Naive thymus-derived CD8-positive, alpha-beta T cell (primary cell): ENCODE results near the gene PPP1R36. TPM values are rescaled to one million over a fixed set of nuclear protein-coding genes. Genes with fewer than 3 reads are reported as not detected.
"Not testable (repeated sequence)": the region's sequence is repeated elsewhere in the genome, so short reads cannot be mapped to it uniquely, and the experiment has no call there.

Experiments used
- ATAC-seq, 2 donors: fragments of 150-1000 bp; cut with Tn5 transposase in 1 of 2; sonication (Bioruptor Pico), chemical (Tn5 transposase) in 1 of 2; 1 replicate in 1 of 2; 2 replicates in 1 of 2; pipeline ENCODE4 v1.10.0; 2021; ENCODE audit warnings: mild to moderate bottlenecking in 2 of 2, moderate library complexity in 2 of 2
- POLR2A ChIA-PET: fragments of 350-600 bp; sonication (Branson Sonifier 250); formaldehyde crosslinking; loops from one replicate; lab custom pipeline; 2021; ENCODE audit warnings: antibody characterized with exemption; lab: Charles Lee
- DNase-seq, 10 donors: peaks; one replicate each; pipeline versions ENCODE4 v3.0.0 to v3.0.0-alpha.2; 2020 to 2022
- H3K27ac Mint-ChIP-seq, 10 donors: one replicate each; pipeline ENCODE4 v1.8.0; 2020 to 2022; ENCODE audit warnings: mild to moderate bottlenecking in 10 of 10, mixed read lengths in 10 of 10, moderate library complexity in 4 of 10, inconsistent platforms in 1 of 10
- H3K27me3 Mint-ChIP-seq, 5 donors: one replicate each; pipeline ENCODE4 v1.8.0; 2021 to 2022; ENCODE audit warnings: mixed read lengths in 5 of 5
- H3K36me3 Mint-ChIP-seq, 3 donors: one replicate each; pipeline ENCODE4 v1.8.0; 2020 to 2022; ENCODE audit warnings: mixed read lengths in 3 of 3, mild to moderate bottlenecking in 2 of 3, inconsistent platforms in 1 of 3
- H3K4me1 Mint-ChIP-seq, 4 donors: one replicate each; pipeline ENCODE4 v1.8.0; 2021 to 2022; ENCODE audit warnings: mixed read lengths in 4 of 4
- H3K4me3 Mint-ChIP-seq, 10 donors: one replicate each; pipeline ENCODE4 v1.8.0; 2020 to 2022; ENCODE audit warnings: mild to moderate bottlenecking in 10 of 10, mixed read lengths in 10 of 10, moderate library complexity in 6 of 10, inconsistent platforms in 1 of 10
- H3K9me3 Mint-ChIP-seq, 9 donors: one replicate each; pipeline ENCODE4 v1.8.0; 2020 to 2022; ENCODE audit warnings: mixed read lengths in 9 of 9, mild to moderate bottlenecking in 3 of 9, inconsistent platforms in 1 of 9, moderate library complexity in 1 of 9
- polyA plus RNA-seq, 3 donors: library from polyadenylated mRNA; unstranded; fragments of 300-500 nt; fragmentation: Illumina TruSeq; gene quantifications; one replicate each; pipeline ENCODE4 v1.2.3, GENCODE V29; 2021
- total RNA-seq, 8 experiments: library from RNA in 2 of 8; stranded (reverse) in 2 of 8; gene quantifications; one replicate each; pipeline ENCODE4 v1.2.3 and lab custom pipeline; 2021 to 2026

PPP1R36 gene
- total and polyA plus RNA-seq, 5 experiments from 2014 or later, result not detected

DNA sequence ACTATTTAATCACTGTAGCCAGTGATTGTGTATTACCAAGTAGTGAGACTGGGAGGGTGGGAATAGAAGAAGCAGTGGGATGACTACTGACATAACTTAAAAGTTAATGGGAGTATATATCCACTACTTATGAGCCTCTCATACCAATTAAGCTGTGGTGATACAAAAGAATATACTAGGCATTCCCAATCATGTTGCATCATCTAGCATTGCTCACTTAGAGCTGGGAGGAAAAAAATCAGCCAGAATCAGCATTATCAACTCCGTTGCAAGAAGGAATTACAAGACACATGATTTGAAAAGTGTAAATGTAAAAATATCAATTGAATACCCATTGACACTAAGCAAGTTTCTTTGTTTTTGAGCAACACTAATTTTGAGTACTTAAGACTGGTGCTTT is 745 bp upstream of the PPP1R36 start:
- Mint-ChIP-seq H3K4me1 (peaks cover 6 to 15% (median 13%) of the 10 kb centered on the region in 4 donors), H3K27ac (no peak overlapping the region), H3K36me3 (no peaks in the 10 kb centered on the region), H3K27me3 (peaks cover 0 to 15% (median 0%) of the 10 kb centered on the region in 5 donors), H3K4me3 (peak overlapping the region; percentile 41 to 84 (median 70)), H3K9me3 (no peaks in the 10 kb centered on the region)
- POLR2A ChIA-PET, result interaction anchor here (1.4 kb wide), 1 partner anchor 8 kb away, joined by 5 read pairs; the partner anchor contains the start of gene HSPA2
- DNase-seq (no peak), ATAC-seq (no peak)

DNA sequence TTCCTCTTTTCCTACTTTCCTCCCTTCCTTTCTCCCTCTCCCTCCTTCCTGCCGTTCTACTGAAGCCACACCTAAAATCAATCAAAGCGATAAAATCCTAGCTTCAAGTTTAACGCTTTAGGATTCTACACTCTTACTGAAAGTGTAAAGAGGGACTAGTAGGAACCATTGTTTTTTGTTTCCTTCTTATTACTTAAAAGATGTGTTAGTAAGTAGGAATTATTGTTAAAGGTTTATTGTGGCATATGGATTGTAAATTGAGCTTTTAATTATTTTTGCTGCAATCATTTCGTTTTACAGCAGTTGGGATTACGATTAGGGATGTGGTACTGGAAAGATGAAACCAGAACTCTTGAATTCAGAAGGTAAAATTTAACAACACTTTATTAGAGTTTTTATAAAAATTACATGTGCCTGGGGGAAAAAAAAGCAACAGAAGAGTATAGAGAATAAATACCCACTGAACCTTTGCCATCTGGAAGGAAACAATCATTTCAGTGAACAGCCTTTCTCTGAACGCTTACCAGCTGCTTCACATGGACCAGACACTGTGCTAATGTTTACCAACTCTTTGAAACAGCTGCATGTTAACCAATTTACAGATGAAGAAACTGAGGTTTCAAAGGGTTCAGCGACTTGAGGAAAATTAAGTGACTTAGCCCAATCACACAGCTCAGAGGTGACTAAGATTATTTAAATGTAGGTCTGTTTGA is 1.0 kb downstream of the PPP1R36 start:
- Mint-ChIP-seq H3K4me1 (peaks cover 6 to 15% (median 13%) of the 10 kb centered on the region in 4 donors), H3K27ac (peak overlapping the region in 6 of 10 donors; percentile 1 to 78 (median 48)), H3K9me3 (no peaks in the 10 kb centered on the region), H3K4me3 (peak overlapping the region; percentile 57 to 87 (median 82)), H3K27me3 (peaks cover 0 to 15% (median 0%) of the 10 kb centered on the region in 5 donors), H3K36me3 (no peaks in the 10 kb centered on the region)
- POLR2A ChIA-PET, result interaction anchor here (0.6 to 1.4 kb wide), 3 partner anchors 10 to 60 kb away, joined by 4 to 16 read pairs (median 4); partner anchors contain the start of gene HSPA2
- ATAC-seq (no peak), DNase-seq (no peak)

DNA sequence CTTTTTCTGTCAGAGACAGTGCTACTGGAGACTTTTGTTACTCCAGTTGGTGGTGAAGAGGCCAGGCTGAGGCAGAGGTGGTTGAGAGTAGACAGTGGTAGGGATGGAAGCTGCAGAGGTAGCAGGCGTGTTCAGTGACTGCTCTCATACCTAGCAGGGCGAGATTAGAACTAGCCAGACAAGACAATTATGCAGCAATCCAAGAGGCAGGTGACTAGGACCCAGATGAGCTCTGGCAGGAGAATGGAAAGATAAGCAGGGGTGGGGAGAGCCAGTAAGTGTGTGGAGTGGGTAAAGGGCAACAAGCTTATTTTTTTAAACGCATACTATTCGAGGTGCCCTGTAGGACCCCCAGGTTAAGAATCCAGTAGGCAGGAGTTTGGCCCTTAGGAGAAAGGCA is 4.8 kb downstream of the PPP1R36 start:
- ATAC-seq (no peak), DNase-seq (no peak)
- Mint-ChIP-seq H3K4me3 (no peak overlapping the region), H3K36me3 (no peaks in the 10 kb centered on the region), H3K9me3 (peaks cover 0 to 2% (median 0%) of the 10 kb centered on the region in 9 donors), H3K4me1 (peaks cover 3 to 9% (median 6%) of the 10 kb centered on the region in 4 donors), H3K27me3 (peaks cover 0 to 10% (median 0%) of the 10 kb centered on the region in 5 donors), H3K27ac (peak overlapping the region in 1 of 10 donors; percentile 1)
- POLR2A ChIA-PET, result no interaction called here

DNA sequence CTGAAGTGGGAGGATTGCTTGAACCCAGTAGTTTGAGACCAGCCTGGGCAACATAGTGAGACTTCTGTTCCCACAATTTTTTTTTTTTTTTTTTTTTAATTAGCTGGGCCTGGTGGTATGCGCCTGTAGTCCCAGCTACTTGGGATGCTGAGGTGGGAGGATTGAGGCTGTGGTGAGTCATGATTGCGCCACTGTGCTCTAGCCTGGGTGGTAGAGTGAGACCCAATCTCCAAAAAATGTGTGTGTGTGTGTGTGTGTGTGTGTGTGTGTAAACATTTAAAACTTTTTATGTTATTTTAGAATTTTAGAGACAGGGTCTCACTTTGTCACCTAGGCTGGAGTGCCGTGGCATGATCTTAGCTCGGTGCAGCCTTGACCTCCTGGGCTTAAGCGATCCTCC is 6.8 kb downstream of the PPP1R36 start:
- Mint-ChIP-seq H3K36me3 (no peaks in the 10 kb centered on the region), H3K27ac (no peak overlapping the region), H3K4me3 (no peak overlapping the region), H3K9me3 (peaks cover 0 to 2% (median 0%) of the 10 kb centered on the region in 9 donors), H3K27me3 (peaks cover 0 to 4% (median 0%) of the 10 kb centered on the region in 5 donors), H3K4me1 (peaks cover 0 to 9% (median 6%) of the 10 kb centered on the region in 4 donors)
- POLR2A ChIA-PET, result no interaction called here
- DNase-seq (no peak), ATAC-seq (no peak)

GRCh38 chr14:64558216-64558615 is 8.5 kb downstream of the PPP1R36 start:
- H3K36me3 Mint-ChIP-seq, POLR2A ChIA-PET, H3K4me3 Mint-ChIP-seq, DNase-seq, H3K27me3 Mint-ChIP-seq, H3K9me3 Mint-ChIP-seq, H3K27ac Mint-ChIP-seq, ATAC-seq: not testable (repeated sequence)
- H3K4me1 Mint-ChIP-seq, result peaks cover 0 to 13% (median 8%) of the 10 kb centered on the region in 4 donors

GRCh38 chr14:64561631-64562030 is 11.9 kb downstream of the PPP1R36 start:
- Mint-ChIP-seq H3K27me3 (peaks cover 0 to 3% (median 0%) of the 10 kb centered on the region in 5 donors), H3K4me3 (no peak overlapping the region), H3K27ac (no peak overlapping the region), H3K36me3 (no peaks in the 10 kb centered on the region), H3K9me3 (peaks cover 0 to 2% (median 0%) of the 10 kb centered on the region in 9 donors), H3K4me1 (peaks cover 0 to 13% (median 8%) of the 10 kb centered on the region in 4 donors)
- ATAC-seq, result no peak
- DNase-seq, result no peak
- POLR2A ChIA-PET, result no interaction called here

DNA sequence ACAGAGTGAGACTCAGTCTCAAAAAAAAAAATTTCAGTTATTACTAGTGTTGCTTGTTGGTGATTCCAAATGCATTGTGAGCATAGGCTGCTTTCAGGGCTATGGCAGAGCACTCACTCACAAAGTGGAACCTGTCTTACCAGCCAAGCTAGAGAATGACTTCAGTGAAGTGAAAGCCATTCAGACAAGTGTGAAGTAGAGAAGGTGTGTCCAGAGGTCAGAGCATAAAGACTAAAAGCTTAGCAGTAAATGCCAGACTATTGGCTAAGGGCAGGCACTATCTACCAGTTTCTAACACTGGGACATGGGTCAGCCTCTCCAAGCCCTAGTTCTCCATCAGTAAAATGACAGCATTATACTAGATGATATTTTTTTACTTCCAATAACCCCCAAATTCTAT is 12.7 kb downstream of the PPP1R36 start:
- POLR2A ChIA-PET, result no interaction called here
- no peaks in the 10 kb centered on the region for H3K36me3 Mint-ChIP-seq

GRCh38 chr14:64563696-64564095 is 13.9 kb downstream of the PPP1R36 start:
- H3K4me1 Mint-ChIP-seq, result peaks cover 0 to 13% (median 8%) of the 10 kb centered on the region in 4 donors
- no peak for ATAC-seq
- H3K36me3 Mint-ChIP-seq, result no peaks in the 10 kb centered on the region
- POLR2A ChIA-PET, result no interaction called here
- H3K27me3 Mint-ChIP-seq, result peaks cover 0 to 4% (median 0%) of the 10 kb centered on the region in 5 donors
- H3K9me3 Mint-ChIP-seq, result no peaks in the 10 kb centered on the region
- no peak overlapping the region for H3K4me3 Mint-ChIP-seq
- H3K27ac Mint-ChIP-seq, result no peak overlapping the region
- no peak for DNase-seq

More for the DNA sequence above, 12.7 kb downstream of the PPP1R36 start:
- peaks cover 0 to 2% (median 0%) of the 10 kb centered on the region in 9 donors for H3K9me3 Mint-ChIP-seq
- peaks cover 0 to 13% (median 8%) of the 10 kb centered on the region in 4 donors for H3K4me1 Mint-ChIP-seq
- H3K27me3 Mint-ChIP-seq, result peaks cover 0 to 4% (median 0%) of the 10 kb centered on the region in 5 donors
- ATAC-seq (no peak), DNase-seq (no peak)
- no peak overlapping the region for H3K4me3 Mint-ChIP-seq
- H3K27ac Mint-ChIP-seq, result no peak overlapping the region

- ATAC-seq, result no peak
- Mint-ChIP-seq H3K27ac (no peak overlapping the region), H3K27me3 (peaks cover 0 to 4% (median 0%) of the 10 kb centered on the region in 5 donors), H3K9me3 (no peaks in the 10 kb centered on the region), H3K36me3 (no peaks in the 10 kb centered on the region), H3K4me3 (no peak overlapping the region), H3K4me1 (peaks cover 0 to 2% (median 1%) of the 10 kb centered on the region in 4 donors)
- POLR2A ChIA-PET, result no interaction called here
- no peak for DNase-seq
Measured at GRCh38 chr14:64566651-64567122, 16.9 kb downstream of the PPP1R36 start.

DNA sequence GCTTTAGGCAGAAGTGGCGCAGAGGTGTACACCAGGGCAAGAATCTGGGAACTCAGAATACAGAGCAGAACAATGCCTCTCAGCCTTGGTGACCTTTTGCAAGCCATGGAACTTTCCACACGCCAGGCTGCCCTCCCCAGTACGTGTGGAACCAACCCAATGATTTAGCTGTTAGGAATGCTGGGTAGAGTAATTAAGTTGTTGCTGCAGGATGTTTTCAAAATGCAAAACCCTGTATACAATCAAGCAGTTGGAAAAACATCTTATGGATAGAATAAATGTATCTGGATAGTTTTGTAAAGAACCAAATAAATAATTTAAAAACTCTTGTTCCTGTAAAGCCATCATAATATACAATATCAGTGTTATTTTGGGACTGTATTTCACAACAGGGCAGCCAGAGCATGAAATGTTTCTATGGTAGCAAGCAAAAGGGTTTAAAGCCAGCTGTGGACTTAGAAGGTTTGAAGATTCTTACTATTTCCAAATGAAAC is 19.4 kb downstream of the PPP1R36 start:
- Mint-ChIP-seq H3K4me1 (no peaks in the 10 kb centered on the region), H3K9me3 (no peaks in the 10 kb centered on the region), H3K27ac (no peak overlapping the region), H3K4me3 (no peak overlapping the region), H3K36me3 (no peaks in the 10 kb centered on the region), H3K27me3 (peaks cover 0 to 3% (median 0%) of the 10 kb centered on the region in 5 donors)
- no peak for ATAC-seq
- POLR2A ChIA-PET, result interaction anchor here (0.5 to 0.7 kb wide), 2 partner anchors 62 to 822 kb away, joined by 3 read pairs; no protein-coding TSS in a partner anchor
- DNase-seq, result no peak

DNA sequence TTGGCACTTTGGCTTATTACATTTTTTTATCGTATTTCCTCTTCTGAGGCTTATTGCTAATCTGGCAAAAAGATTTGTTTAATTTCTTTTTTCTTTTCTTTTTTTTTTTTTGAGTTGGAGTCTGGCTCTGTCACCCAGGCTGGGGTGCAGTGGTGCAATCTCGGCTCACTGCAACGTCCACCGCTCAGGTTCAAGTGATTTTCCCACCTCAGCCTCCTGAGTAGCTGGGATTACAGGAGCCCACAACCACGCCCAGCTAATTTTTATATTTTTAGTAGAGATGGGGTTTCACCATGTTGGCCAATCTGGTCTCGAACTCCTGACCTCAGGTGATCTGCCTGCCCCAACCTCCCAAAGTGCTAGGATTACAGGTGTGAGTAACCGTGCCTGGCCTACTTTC is 19.9 kb downstream of the PPP1R36 start:
- not testable (repeated sequence) for H3K27ac Mint-ChIP-seq, H3K4me1 Mint-ChIP-seq, ATAC-seq, H3K4me3 Mint-ChIP-seq, H3K36me3 Mint-ChIP-seq, DNase-seq, H3K9me3 Mint-ChIP-seq, H3K27me3 Mint-ChIP-seq
- POLR2A ChIA-PET, result interaction anchor here (0.5 to 0.7 kb wide), 3 partner anchors 43 to 822 kb away, joined by 3 to 4 read pairs (median 3); no protein-coding TSS in a partner anchor

GRCh38 chr14:64572386-64573104 is 22.8 kb downstream of the PPP1R36 start:
- no peak for DNase-seq

More at GRCh38 chr14:64572386-64573104, 22.8 kb downstream of the PPP1R36 start:
- Mint-ChIP-seq H3K27me3 (no peaks in the 10 kb centered on the region), H3K4me1 (no peaks in the 10 kb centered on the region), H3K36me3 (no peaks in the 10 kb centered on the region), H3K9me3 (no peaks in the 10 kb centered on the region), H3K27ac (no peak overlapping the region), H3K4me3 (no peak overlapping the region)
- POLR2A ChIA-PET, result no interaction called here
- ATAC-seq, result no peak
